K562 (cell line): ENCODE measurements around the gene GPATCH4. TPM values are rescaled to one million over a fixed set of nuclear protein-coding genes. Genes with fewer than 3 reads are reported as not detected.
A peak's percentile ranks its signal among the peaks of the same experiment; 100 is the strongest.

Experiments
- CREB3L1 ChIP-seq: fragments of 450-650 bp; IDR thresholded peaks from 2 replicates; pipeline ENCODE4 v1.6.1; 2014; ENCODE audit warnings: low read depth, mild to moderate bottlenecking, moderate library complexity, borderline replicate concordance
- DLX4 ChIP-seq: fragments of 250-450 bp; sonication (Bioruptor Pico); IDR thresholded peaks from 2 replicates; pipeline ENCODE4 v1.6.1; 2021; ENCODE audit warnings: mild to moderate bottlenecking
- ESRRA ChIP-seq: fragments of 450-650 bp; IDR thresholded peaks from 2 replicates; pipeline ENCODE4 v1.6.1; 2014; ENCODE audit warnings: low read depth, mild to moderate bottlenecking, moderate library complexity, borderline replicate concordance
- GABPB2 ChIP-seq: fragments of 250-450 bp; sonication (Bioruptor Pico); conservative IDR thresholded peaks from 2 replicates; pipeline ENCODE4 v1.5.1; 2021; ENCODE audit warnings: mild to moderate bottlenecking
- KDM5B ChIP-seq: fragments of 200-600 bp; sonication (generic); IDR thresholded peaks from 2 replicates; pipeline ENCODE4 v1.6.1; 2012; ENCODE audit warnings: low read depth, mild to moderate bottlenecking, moderate library complexity, low read length, control low read depth, inconsistent platforms; ENCODE audit not compliant: insufficient replicate concordance
- MITF ChIP-seq: IDR thresholded peaks from 2 replicates; pipeline ENCODE4 v1.6.1; 2014; ENCODE audit warnings: antibody characterized with exemption
- NCOA2 ChIP-seq, 2 experiments: fragments of 450-650 bp; IDR thresholded peaks; 2 replicates each; pipeline ENCODE4 v1.6.1; 2018; ENCODE audit warnings: mild to moderate bottlenecking in 2 of 2, moderate library complexity in 1 of 2; ENCODE audit not compliant: partially characterized antibody in 2 of 2
- SUPT5H ChIP-seq: fragments of 450-650 bp; IDR thresholded peaks from 2 replicates; pipeline ENCODE4 v1.6.1; 2016
- TEAD1 ChIP-seq, 2 experiments: fragments of 450-650 bp in 1 of 2; sonication (generic) in 1 of 2; formaldehyde crosslinking; IDR thresholded peaks; 2 replicates each; pipeline versions ENCODE4 v1.4.0 to v1.8.0; 2020 to 2022; ENCODE audit warnings: mild to moderate bottlenecking in 2 of 2, missing genetic modification reagents in 1 of 2
- ZNF407 ChIP-seq: fragments of 450-650 bp; IDR thresholded peaks from 2 replicates; pipeline ENCODE4 v1.6.1; 2016; ENCODE audit warnings: low read depth
- ZNF511 ChIP-seq: sonication (generic); formaldehyde crosslinking; IDR thresholded peaks from 2 replicates; pipeline ENCODE4 v1.8.0; 2022; ENCODE audit warnings: mild to moderate bottlenecking, missing genetic modification reagents
- ZNF830 ChIP-seq: fragments of 250-450 bp; sonication (Bioruptor Pico); IDR thresholded peaks from 2 replicates; pipeline ENCODE4 v1.5.0; 2021; ENCODE audit warnings: mild to moderate bottlenecking
- polyA plus RNA-seq, 8 experiments: library from polyadenylated mRNA; depleted of rRNA in 4 of 8; stranded (reverse) in 5 of 8; unstranded in 3 of 8; fragments of >200 nt; fragmentation: Nextera tagmentation in 2 of 8; fragmentation: Illumina TruSeq in 1 of 8; extraction: Ambion mirVana in 2 of 8; extraction: Trizol in 1 of 8; gene quantifications; 2 replicates each; pipeline versions ENCODE4 v1.2.1 to v1.2.3, GENCODE V29; 2011 to 2014; ENCODE audit warnings: inconsistent platforms in 1 of 8, missing spikeins in 1 of 8
- total RNA-seq, 7 experiments: library from RNA; depleted of rRNA in 6 of 7; stranded (reverse); fragments of >200 nt in 6 of 7; fragmentation: Illumina TruSeq in 2 of 7; extraction: Trizol in 2 of 7; gene quantifications; 2 replicates each; pipeline versions ENCODE4 v1.2.1 to v1.2.3, GENCODE V29; 2011 to 2021; ENCODE audit warnings: low replicate concordance in 1 of 7

Gene GPATCH4
- total and polyA plus RNA-seq, 9 of the 15 experiments (the other 6 are each of a cell fraction or from before 2014, with no cell fraction given): 43.7 to 105 (median 76.5) TPM

GRCh38 chr1:156591432-156592157 lies 9.7 kb downstream of the GPATCH4 start, which contains the start of gene NAXE (continued):
- no peak for TF ChIP-seq ZNF407
- no peak for TF ChIP-seq ZNF511
- no peak for TF ChIP-seq ZNF830 (CRISPR knock-in tag)
- 0 out of 2 replicates have a peak, but pooled peaks have one; percentile 29 for TF ChIP-seq MITF
- peak; percentile 60; the same call in 1 of the 2 replicates for TF ChIP-seq CREB3L1
- peak; percentile 59; the same call in 1 of the 2 replicates for TF ChIP-seq ESRRA
- TF ChIP-seq DLX4 (CRISPR knock-in tag): no peak
- no peak for TF ChIP-seq GABPB2
- peak in 1 of 2 experiments; percentile 78; a peak in 2 of 4 replicates for TF ChIP-seq TEAD1 (CRISPR knock-in tag; IDR thresholded peaks at IDR 0.05)
- TF ChIP-seq SUPT5H: peak; percentile 87
- TF ChIP-seq KDM5B: peak; percentile 93
- TF ChIP-seq NCOA2 (IDR thresholded peaks at IDR 0.05; ENCODE audit: partially characterized antibody in 2 of 2): no peak
